NT2/D1 (cell line): ENCODE measurements around the gene TEAD1.

Experiments
- YY1 ChIP-seq: IDR thresholded peaks from 2 replicates; pipeline ENCODE4 v1.6.1; 2011; ENCODE audit not compliant: insufficient read length, insufficient read depth
- ZNF274 ChIP-seq: IDR thresholded peaks from 2 replicates; pipeline ENCODE4 v1.6.1; 2011; ENCODE audit warnings: mild to moderate bottlenecking, low read depth, low read length

DNA sequence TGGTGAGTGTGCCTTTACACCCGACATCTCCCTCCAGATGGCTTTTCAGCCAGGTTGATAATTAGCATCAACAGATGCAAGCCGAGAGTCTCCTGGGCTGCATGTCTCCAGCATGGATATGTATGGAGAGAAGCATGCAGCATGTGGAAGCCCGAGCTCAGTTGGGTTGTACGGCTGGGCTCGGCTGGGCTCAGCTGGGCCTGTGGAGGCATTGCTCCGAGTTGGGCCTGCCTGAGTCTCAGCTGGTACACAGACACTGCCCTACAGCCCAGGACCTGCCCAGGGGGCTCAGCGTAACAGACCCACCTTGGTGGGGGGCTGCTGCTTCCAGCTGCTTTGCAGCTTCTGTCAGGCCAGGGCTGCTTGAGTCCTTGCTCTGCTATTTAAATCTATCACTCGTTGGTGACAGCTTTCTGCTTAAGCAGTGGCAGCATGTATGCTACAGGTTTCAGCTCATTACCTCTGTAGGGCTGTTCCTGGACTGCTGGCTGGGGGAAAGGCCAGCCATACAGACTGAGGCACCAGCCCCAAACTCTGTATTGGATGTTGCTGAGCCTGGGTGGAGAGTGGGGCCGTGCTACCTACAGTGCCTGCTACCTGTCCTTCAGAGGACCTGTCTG, 115.5 kb downstream of the TEAD1 start:
- TF ChIP-seq ZNF274 (no peak), YY1 (no peak)
